ENCODE results near the gene PRDM16. TPM values are rescaled to one million over a fixed set of nuclear protein-coding genes. Genes with fewer than 3 reads are reported as not detected.
A peak's percentile ranks its signal among the peaks of the same experiment; 100 is the strongest.

PRDM16 gene
- total RNA-seq, 4 donors from 2014 or later, result 5.9 to 41.7 (median 11.2) TPM

DNA sequence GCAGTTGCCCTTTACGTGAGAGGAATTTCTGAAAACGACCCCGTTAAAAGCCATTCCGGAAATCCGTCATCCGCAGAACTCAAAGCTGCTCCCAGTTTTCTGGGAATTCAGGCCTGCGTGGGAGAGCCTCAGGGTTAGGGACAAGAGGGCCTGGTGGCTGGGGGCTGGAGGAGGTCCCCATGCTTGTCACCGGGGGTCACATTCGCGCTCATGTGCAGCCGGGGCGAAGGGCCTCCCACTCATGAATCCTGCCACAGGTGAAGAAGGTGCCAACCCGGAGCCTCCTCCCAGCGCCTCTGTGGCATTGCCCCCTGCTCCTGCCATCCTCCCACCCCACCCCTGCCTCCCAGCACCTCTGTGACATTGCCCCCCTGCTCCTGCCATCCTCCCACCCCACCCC, 98.3 kb downstream of the PRDM16 start:
- TF ChIP-seq POLR2A (IDR thresholded peaks at IDR 0.05), result no peak
- TF ChIP-seq, protein P1, sequence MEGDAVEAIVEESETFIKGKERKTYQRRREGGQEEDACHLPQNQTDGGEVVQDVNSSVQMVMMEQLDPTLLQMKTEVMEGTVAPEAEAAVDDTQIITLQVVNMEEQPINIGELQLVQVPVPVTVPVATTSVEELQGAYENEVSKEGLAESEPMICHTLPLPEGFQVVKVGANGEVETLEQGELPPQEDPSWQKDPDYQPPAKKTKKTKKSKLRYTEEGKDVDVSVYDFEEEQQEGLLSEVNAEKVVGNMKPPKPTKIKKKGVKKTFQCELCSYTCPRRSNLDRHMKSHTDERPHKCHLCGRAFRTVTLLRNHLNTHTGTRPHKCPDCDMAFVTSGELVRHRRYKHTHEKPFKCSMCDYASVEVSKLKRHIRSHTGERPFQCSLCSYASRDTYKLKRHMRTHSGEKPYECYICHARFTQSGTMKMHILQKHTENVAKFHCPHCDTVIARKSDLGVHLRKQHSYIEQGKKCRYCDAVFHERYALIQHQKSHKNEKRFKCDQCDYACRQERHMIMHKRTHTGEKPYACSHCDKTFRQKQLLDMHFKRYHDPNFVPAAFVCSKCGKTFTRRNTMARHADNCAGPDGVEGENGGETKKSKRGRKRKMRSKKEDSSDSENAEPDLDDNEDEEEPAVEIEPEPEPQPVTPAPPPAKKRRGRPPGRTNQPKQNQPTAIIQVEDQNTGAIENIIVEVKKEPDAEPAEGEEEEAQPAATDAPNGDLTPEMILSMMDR (IDR thresholded peaks at IDR 0.05), result no peak
- no peak for TF ChIP-seq EP300 (IDR thresholded peaks at IDR 0.05)
- Histone ChIP-seq H3K9me3 (no peaks in the 10 kb centered on the region), H3K4me1 (peaks cover 0 to 61% (median 31%) of the 10 kb centered on the region in 4 donors), H3K36me3 (no peaks in the 10 kb centered on the region), H3K27me3 (peaks cover 0 to 11% of the 10 kb centered on the region in 2 donors), H3K27ac (peak overlapping the region in 3 of 4 donors; percentile 19 to 74 (median 53)), H3K4me3 (no peak overlapping the region)
- 27 to 46% methylated on average over 8 to 14 of the region's 14 CpGs for WGBS, 2 donors
- DNase-seq (ENCODE audit: low spot score in 2 of 2), result no peak

DNA sequence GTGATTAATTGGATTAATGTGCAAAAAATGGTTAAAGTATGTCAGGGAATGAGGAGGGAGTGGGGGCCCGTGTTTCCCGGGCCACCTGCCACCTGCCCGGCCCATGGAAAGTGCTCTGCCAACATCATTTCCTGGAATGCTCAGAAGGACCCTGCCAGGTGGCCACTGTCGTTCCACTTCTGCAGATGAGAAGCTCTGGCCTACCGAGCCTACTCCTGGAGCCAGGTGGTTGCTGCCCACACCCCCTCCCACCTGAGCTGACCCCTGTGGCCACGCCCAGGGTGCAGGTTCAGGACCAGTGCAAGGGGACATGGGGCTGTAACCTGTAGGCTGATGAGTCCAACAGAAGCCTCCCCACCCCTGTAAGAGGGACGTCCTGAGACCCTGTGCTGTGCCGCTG, 99.7 kb downstream of the PRDM16 start:
- Histone ChIP-seq H3K27ac (peak overlapping the region in 3 of 4 donors; percentile 79 to 91 (median 84)), H3K36me3 (no peaks in the 10 kb centered on the region), H3K9me3 (no peaks in the 10 kb centered on the region), H3K4me3 (no peak overlapping the region), H3K27me3 (peaks cover 0 to 2% of the 10 kb centered on the region in 2 donors), H3K4me1 (peaks cover 0 to 70% (median 35%) of the 10 kb centered on the region in 4 donors)
- DNase-seq (ENCODE audit: low spot score in 2 of 2), result no peak
- no peak for TF ChIP-seq POLR2A (IDR thresholded peaks at IDR 0.05)
- TF ChIP-seq EP300 (IDR thresholded peaks at IDR 0.05), result no peak
- TF ChIP-seq, protein P1 (IDR thresholded peaks at IDR 0.05), result no peak
- WGBS, 2 donors, result 55 to 56% methylated on average over 8 of the region's 8 CpGs

DNA sequence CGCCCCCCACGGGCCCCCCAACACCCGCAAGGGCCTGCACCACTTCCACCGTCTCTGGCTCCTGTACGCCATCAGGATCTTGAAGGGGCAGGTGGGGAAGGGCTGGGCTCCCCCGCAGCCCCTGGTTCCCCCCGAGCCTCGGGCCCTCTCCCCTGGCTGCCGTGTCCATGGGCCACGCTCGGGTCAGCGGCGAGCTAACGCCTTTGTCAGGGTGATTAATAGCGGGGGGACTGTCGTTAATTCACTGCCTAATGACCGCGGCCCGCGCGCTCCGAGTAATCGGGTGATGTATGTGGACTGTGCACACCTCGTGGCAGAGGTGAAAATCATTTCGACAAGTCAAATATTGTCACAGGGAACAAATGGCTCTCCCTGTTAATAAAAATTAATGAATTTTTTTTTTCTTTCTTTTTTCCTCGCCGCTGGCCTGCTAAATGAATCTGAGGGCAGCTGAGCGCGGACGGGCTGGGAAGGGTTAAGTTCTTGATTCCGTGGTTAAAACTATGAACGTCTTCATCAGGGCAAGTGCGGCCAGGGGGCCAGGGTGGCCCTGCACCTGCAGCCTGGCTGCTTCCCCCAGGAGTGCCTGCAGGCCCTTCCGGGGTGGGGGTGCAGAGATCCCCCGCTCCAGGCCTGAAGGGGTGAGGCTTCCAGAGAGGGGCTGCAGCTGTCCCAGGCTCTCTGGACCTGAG, 100.8 kb downstream of the PRDM16 start:
- WGBS, 2 donors, result 47 to 49% methylated on average over 33 to 34 of the region's 35 CpGs
- no peak for TF ChIP-seq POLR2A (IDR thresholded peaks at IDR 0.05)
- no peak for TF ChIP-seq EP300 (IDR thresholded peaks at IDR 0.05)
- TF ChIP-seq, protein P1 (IDR thresholded peaks at IDR 0.05), result no peak

DNA sequence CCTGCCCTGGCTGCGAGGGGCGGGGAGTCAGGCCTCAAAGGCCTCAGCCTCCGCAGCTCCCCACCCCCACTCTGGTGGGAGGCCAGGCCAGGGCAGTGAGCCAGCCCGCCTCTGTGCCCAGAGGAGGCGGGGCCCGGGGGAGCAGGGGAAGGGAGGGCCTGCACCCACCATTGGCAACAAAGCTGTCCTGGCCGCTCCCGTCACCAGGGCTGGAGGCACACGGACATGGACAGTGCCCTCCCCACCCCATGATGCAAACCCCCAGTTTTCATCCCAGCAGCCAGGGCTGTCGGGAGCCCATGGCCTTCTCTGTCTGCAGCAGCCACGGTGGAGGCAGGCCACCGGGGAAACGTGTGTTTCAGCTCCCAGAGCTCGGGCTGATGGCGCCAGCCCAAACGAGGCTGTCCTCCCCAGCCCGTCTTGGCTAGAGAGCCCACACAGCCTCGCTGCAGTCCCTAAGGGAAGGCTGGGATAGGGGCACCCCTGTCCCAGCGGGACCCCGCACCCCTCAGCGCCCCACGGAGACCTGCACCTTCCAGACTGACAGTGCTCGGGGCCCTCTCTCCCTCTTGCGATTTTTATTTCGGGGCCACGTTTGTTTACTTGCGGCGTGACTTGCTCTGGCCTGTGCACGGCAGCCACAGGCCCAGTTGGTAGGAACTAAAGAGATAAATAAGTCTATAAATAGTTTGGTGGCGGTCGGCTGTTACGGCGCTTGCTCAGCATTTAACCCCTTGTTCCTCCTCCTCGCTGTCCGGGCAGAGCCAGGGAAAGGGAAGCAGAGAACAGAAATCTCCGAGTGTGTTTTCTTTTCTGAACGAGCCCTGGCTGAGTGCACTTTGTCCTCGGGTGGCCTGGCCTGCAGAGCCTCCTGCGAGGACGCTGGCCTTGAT, 101.8 kb downstream of the PRDM16 start:
- H3K9me3 ChIP-seq, result no peaks in the 10 kb centered on the region
- H3K4me3 ChIP-seq, result peak overlapping the region; percentile 2 to 39 (median 31)
- H3K27me3 ChIP-seq, result no peaks in the 10 kb centered on the region
- DNase-seq (ENCODE audit: low spot score in 2 of 2), result peak; percentile 31 to 39
- H3K4me1 ChIP-seq, result peaks cover 0 to 84% (median 53%) of the 10 kb centered on the region in 4 donors
- no peaks in the 10 kb centered on the region for H3K36me3 ChIP-seq
- peak in 1 of 2 donors; percentile 39 for TF ChIP-seq POLR2A (IDR thresholded peaks at IDR 0.05)
- peak in 1 of 2 donors; percentile 73 for TF ChIP-seq EP300 (IDR thresholded peaks at IDR 0.05)
- TF ChIP-seq, protein P1 (IDR thresholded peaks at IDR 0.05), result no peak
- peak overlapping the region; percentile 79 to 91 (median 82) for H3K27ac ChIP-seq
- 2 to 3% methylated on average over 30 to 31 of the region's 40 CpGs for WGBS, 2 donors

More for the DNA sequence above, 100.8 kb downstream of the PRDM16 start:
- Histone ChIP-seq H3K27ac (peak overlapping the region; percentile 79 to 91 (median 82)), H3K4me3 (peak overlapping the region in 2 of 4 donors; percentile 30 to 39), H3K36me3 (no peaks in the 10 kb centered on the region), H3K9me3 (no peaks in the 10 kb centered on the region), H3K4me1 (peaks cover 0 to 75% (median 46%) of the 10 kb centered on the region in 4 donors), H3K27me3 (no peaks in the 10 kb centered on the region)
- DNase-seq (ENCODE audit: low spot score in 2 of 2), result no peak
